Natural killer cell (primary cell): ENCODE results near the gene PDE6H. TPM values are rescaled to one million over a fixed set of nuclear protein-coding genes. Genes with fewer than 3 reads are reported as not detected.

Source experiments
- ATAC-seq, 3 donors: fragments of 150-1000 bp in 2 of 3; fragments of 200-7000 bp in 1 of 3; cut with Tn5 transposase; 1 replicate in 1 of 3; 2 replicates in 2 of 3; pipeline ENCODE4 v1.10.0; 2021; ENCODE audit warnings: mild to moderate bottlenecking in 2 of 3, moderate library complexity in 2 of 3
- DNase-seq, 2 donors: peaks; one replicate each; pipeline versions ENCODE4 v3.0.0 to v3.0.0-alpha.2; 2013 to 2021; ENCODE audit warnings: mixed read lengths in 1 of 2
- H3K27ac ChIP-seq: one replicate; pipeline ENCODE4 v1.5.1; 2013; ENCODE audit warnings: mild to moderate bottlenecking, low read length
- H3K27me3 ChIP-seq: one replicate; pipeline ENCODE4 v1.6.1; 2013; ENCODE audit warnings: low read length; ENCODE audit not compliant: control insufficient read depth, insufficient read depth
- H3K36me3 ChIP-seq: one replicate; pipeline ENCODE4 v1.6.1; 2013; ENCODE audit warnings: low read length; ENCODE audit not compliant: control insufficient read depth, insufficient read depth
- H3K4me1 ChIP-seq: one replicate; pipeline ENCODE4 v1.6.1; 2013; ENCODE audit warnings: low read length; ENCODE audit not compliant: control insufficient read depth, insufficient read depth
- H3K4me3 ChIP-seq: one replicate; pipeline ENCODE4 v1.5.1; 2013; ENCODE audit warnings: low read length
- H3K9me3 ChIP-seq: one replicate; pipeline ENCODE4 v1.6.1; 2013; ENCODE audit warnings: low read length; ENCODE audit not compliant: control insufficient read depth, insufficient read depth
- H3K27ac Mint-ChIP-seq, 2 donors: one replicate each; pipeline ENCODE4 v1.8.0; 2022; ENCODE audit warnings: mild to moderate bottlenecking in 2 of 2, mixed read lengths in 2 of 2, moderate library complexity in 1 of 2
- H3K27me3 Mint-ChIP-seq, 2 donors: one replicate each; pipeline ENCODE4 v1.8.0; 2022; ENCODE audit warnings: low read depth in 2 of 2, mixed read lengths in 2 of 2
- H3K36me3 Mint-ChIP-seq: one replicate; pipeline ENCODE4 v1.8.0; 2022; ENCODE audit warnings: mixed read lengths
- H3K4me1 Mint-ChIP-seq, 2 donors: one replicate each; pipeline ENCODE4 v1.8.0; 2022; ENCODE audit warnings: mixed read lengths in 2 of 2
- H3K4me3 Mint-ChIP-seq: one replicate; pipeline ENCODE4 v1.8.0; 2022; ENCODE audit warnings: mild to moderate bottlenecking, moderate library complexity, mixed read lengths
- H3K9me3 Mint-ChIP-seq, 2 donors: one replicate each; pipeline ENCODE4 v1.8.0; 2022; ENCODE audit warnings: mixed read lengths in 2 of 2
- CTCF ChIP-seq: fragments of 200-600 bp; IDR thresholded peaks from one replicate; pipeline ENCODE4 v1.8.0; 2022; ENCODE audit warnings: antibody characterized with exemption
- WGBS: methylation state at CpG from one replicate; pipeline ENCODE4 v1.1.7; 2013; ENCODE audit warnings: missing lambda C conversion rate; ENCODE audit not compliant: insufficient coverage; 5-methylcytosine and 5-hydroxymethylcytosine counted together
- intact Hi-C: fragments of 100-400 bp; cut with micrococcal nuclease; formaldehyde crosslinking; loops from one replicate; pipeline ENCODE4 v1.14.2; 2022
- total RNA-seq, 4 donors: library from RNA; stranded (reverse); fragments of 120-200 nt in 1 of 4; gene quantifications; one replicate each; pipeline versions ENCODE4 v1.2.3 to v1.2.4, GENCODE V29; 2013 to 2022

The PDE6H gene
- total RNA-seq, 3 donors from 2014 or later (not counting 1 experiment from before 2014, with no cell fraction given) = not detected

DNA sequence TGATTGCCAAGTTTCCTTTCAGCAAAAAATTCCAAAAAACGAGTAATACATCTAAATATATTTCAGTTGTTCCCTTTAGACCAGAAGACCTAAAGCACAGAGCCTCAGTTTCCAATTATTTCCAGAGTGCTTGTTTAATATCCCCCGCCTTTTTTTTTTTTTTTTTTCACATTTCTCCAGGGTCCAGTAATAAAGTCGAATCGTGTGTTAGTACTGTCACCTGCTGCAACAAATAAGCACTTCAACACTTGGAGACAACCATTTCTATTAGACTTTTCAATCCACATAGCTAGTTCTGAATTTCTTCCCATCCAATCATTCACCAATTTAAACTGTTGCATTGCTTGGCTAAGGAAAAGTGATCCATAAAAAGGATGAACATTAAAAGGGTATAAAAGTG lies 13.6 kb downstream of the PDE6H start:
- Mint-ChIP-seq H3K4me3 (no peak overlapping the region), H3K9me3 (no peaks in the 10 kb centered on the region), H3K27me3 (peaks cover 5 to 12% of the 10 kb centered on the region in 2 donors), H3K36me3 (no peaks in the 10 kb centered on the region), H3K4me1 (peaks cover 0 to 10% of the 10 kb centered on the region in 2 donors), H3K27ac (no peak overlapping the region)
- 84% methylated on average over 4 of the region's 4 CpGs for WGBS
- no peak for TF ChIP-seq CTCF
- DNase-seq (peak in 1 of 2 donors; percentile 35), ATAC-seq (no peak)
- H3K27ac ChIP-seq = no peak overlapping the region
- no peaks in the 10 kb centered on the region for H3K9me3 ChIP-seq
- no peak overlapping the region for H3K4me3 ChIP-seq
- H3K27me3 ChIP-seq = no peaks in the 10 kb centered on the region
- no peaks in the 10 kb centered on the region for H3K36me3 ChIP-seq
- peaks cover 10% of the 10 kb centered on the region for H3K4me1 ChIP-seq
- intact Hi-C loops = no loop called here

GRCh38 chr12:14988035-14988434 lies 15.2 kb downstream of the PDE6H start:
- TF ChIP-seq CTCF = no peak
- no peaks in the 10 kb centered on the region for H3K36me3 ChIP-seq
- intact Hi-C loops = no loop called here
- peaks cover 5 to 12% of the 10 kb centered on the region in 2 donors for H3K27me3 Mint-ChIP-seq
- no peak overlapping the region for H3K27ac Mint-ChIP-seq
- H3K4me1 Mint-ChIP-seq = peaks cover 0 to 3% of the 10 kb centered on the region in 2 donors
- H3K9me3 Mint-ChIP-seq = no peaks in the 10 kb centered on the region
- no peak overlapping the region for H3K27ac ChIP-seq
- DNase-seq (no peak), ATAC-seq (no peak)
- no peaks in the 10 kb centered on the region for H3K27me3 ChIP-seq
- no peak overlapping the region for H3K4me3 ChIP-seq
- 75% methylated on average over 3 of the region's 3 CpGs for WGBS
- H3K4me1 ChIP-seq = peaks cover 7% of the 10 kb centered on the region
- no peaks in the 10 kb centered on the region for H3K9me3 ChIP-seq
- no peak overlapping the region for H3K4me3 Mint-ChIP-seq
- no peaks in the 10 kb centered on the region for H3K36me3 Mint-ChIP-seq

DNA sequence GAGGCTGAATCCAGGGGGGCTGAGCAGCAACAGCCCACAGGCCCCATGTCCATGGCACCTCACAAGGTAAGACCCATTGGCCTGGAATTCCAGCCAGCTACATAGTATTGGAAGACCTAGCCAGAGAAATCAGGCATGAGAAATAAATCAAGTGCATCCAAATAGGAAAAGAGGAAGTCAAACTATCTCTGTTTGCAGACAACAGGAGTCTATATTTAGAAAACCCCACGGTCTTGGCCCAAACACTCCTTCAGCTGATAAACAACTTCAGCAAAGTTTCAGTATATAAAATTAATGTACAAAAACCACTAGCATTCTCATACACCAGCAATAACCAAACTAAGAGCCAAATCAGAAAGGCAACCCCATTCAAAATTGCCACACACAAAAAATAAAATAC lies 16.9 kb downstream of the PDE6H start:
- H3K27ac Mint-ChIP-seq = no peak overlapping the region
- H3K4me1 Mint-ChIP-seq = no peaks in the 10 kb centered on the region
- peaks cover 5 to 12% of the 10 kb centered on the region in 2 donors for H3K27me3 Mint-ChIP-seq
- WGBS = 44% methylated on average over 1 of the region's 1 CpG
- no peak for DNase-seq
- Histone ChIP-seq H3K27ac (no peak overlapping the region), H3K36me3 (no peaks in the 10 kb centered on the region), H3K4me3 (no peak overlapping the region), H3K9me3 (no peaks in the 10 kb centered on the region), H3K27me3 (no peaks in the 10 kb centered on the region), H3K4me1 (peaks cover 6% of the 10 kb centered on the region)
- H3K4me3 Mint-ChIP-seq = no peak overlapping the region
- H3K9me3 Mint-ChIP-seq = no peaks in the 10 kb centered on the region
- no peaks in the 10 kb centered on the region for H3K36me3 Mint-ChIP-seq
- no peak for TF ChIP-seq CTCF
- ATAC-seq = no peak
- intact Hi-C loops = no loop called here

GRCh38 chr12:14991069-14991468 lies 18.2 kb downstream of the PDE6H start:
- H3K4me1 ChIP-seq = peaks cover 6% of the 10 kb centered on the region
- no peaks in the 10 kb centered on the region for H3K4me1 Mint-ChIP-seq
- H3K9me3 Mint-ChIP-seq = no peaks in the 10 kb centered on the region
- TF ChIP-seq CTCF = no peak
- no peak overlapping the region for H3K27ac Mint-ChIP-seq
- no peaks in the 10 kb centered on the region for H3K36me3 ChIP-seq
- H3K27me3 Mint-ChIP-seq = peaks cover 5 to 12% of the 10 kb centered on the region in 2 donors
- no peaks in the 10 kb centered on the region for H3K36me3 Mint-ChIP-seq
- no peaks in the 10 kb centered on the region for H3K9me3 ChIP-seq
- H3K4me3 Mint-ChIP-seq = no peak overlapping the region
- intact Hi-C loops = no loop called here
- H3K27ac ChIP-seq = no peak overlapping the region
- ATAC-seq = no peak
- no peak for DNase-seq
- no peak overlapping the region for H3K4me3 ChIP-seq
- H3K27me3 ChIP-seq = no peaks in the 10 kb centered on the region
